WTC11 (cell line): Measurements from ENCODE around the gene TM9SF4.

Experiments
- NFE2L1 ChIP-seq: sonication (generic); formaldehyde crosslinking; IDR thresholded peaks from 2 replicates; pipeline ENCODE4 v1.8.1; 2023; ENCODE audit warnings: missing genetic modification reagents
- ZNF121 ChIP-seq: sonication (generic); formaldehyde crosslinking; IDR thresholded peaks from 2 replicates; pipeline ENCODE4 v1.8.0; 2023; ENCODE audit warnings: missing genetic modification reagents
- ZNF317 ChIP-seq: sonication (generic); formaldehyde crosslinking; IDR thresholded peaks from 2 replicates; pipeline ENCODE4 v1.8.1; 2023; ENCODE audit warnings: low read depth, mild to moderate bottlenecking, moderate library complexity, missing genetic modification reagents, borderline replicate concordance
- TF ChIP-seq, protein P1 (sequence below): sonication (generic); formaldehyde crosslinking; IDR thresholded peaks from 2 replicates; pipeline ENCODE4 v1.8.1; 2023; ENCODE audit warnings: mild to moderate bottlenecking, moderate library complexity, missing genetic modification reagents
- TF ChIP-seq, protein P2 (sequence below): sonication (generic); formaldehyde crosslinking; conservative IDR thresholded peaks from 2 replicates; pipeline ENCODE4 v1.8.1; 2023; ENCODE audit warnings: mild to moderate bottlenecking, low read depth, missing genetic modification reagents, moderate library complexity
- TF ChIP-seq, protein P3 (sequence below): fragments of 200-600 bp; IDR thresholded peaks from 2 replicates; pipeline ENCODE4 v1.8.0; 2022; ENCODE audit warnings: antibody characterized with exemption

DNA sequence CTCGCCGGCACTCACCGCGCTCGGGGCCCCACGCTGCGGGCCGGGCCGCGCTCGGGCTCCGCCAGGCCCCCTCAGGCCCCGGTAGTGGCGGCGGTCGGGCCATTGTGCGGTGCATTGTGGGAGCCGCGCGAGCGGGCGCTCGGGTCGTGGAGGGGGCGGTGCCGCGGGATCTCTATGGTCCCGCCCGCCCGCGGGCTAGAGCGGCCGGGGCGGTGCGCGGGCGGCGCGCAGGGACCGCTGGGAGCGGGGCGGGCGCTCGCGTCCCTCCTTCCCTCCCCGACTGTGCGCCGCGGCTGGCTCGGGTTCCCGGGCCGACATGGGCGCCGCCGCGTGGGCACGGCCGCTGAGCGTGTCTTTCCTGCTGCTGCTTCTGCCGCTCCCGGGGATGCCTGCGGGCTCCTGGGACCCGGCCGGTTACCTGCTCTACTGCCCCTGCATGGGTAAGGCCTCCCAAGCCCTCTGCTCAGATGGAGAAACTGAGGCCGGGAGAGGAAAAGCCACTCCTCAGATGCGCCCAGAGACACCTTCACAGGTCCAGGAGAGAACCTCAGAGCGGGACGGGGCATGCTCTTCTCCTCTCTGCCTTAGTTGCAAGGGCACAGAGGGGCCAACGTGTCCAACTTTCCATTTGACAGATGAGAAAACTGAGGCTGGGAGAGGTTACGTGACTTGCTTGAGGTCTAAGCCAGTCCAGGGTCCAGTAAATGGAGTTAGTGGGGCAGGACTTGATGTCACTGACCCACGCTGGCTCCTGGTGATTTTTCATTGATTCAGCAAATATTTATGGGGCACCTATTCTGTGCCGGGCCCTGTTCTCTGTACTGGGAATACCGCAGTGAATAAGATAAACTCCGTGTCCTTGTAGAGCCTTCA, 98.3 kb downstream of the TM9SF4 start, which contains the start of the genes PLAGL2 and POFUT1:
- TF ChIP-seq ZNF121 (CRISPR knock-in tag), result no peak
- TF ChIP-seq, protein P1, sequence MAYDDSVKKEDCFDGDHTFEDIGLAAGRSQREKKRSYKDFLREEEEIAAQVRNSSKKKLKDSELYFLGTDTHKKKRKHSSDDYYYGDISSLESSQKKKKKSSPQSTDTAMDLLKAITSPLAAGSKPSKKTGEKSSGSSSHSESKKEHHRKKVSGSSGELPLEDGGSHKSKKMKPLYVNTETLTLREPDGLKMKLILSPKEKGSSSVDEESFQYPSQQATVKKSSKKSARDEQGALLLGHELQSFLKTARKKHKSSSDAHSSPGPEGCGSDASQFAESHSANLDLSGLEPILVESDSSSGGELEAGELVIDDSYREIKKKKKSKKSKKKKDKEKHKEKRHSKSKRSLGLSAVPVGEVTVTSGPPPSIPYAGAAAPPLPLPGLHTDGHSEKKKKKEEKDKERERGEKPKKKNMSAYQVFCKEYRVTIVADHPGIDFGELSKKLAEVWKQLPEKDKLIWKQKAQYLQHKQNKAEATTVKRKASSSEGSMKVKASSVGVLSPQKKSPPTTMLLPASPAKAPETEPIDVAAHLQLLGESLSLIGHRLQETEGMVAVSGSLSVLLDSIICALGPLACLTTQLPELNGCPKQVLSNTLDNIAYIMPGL (CRISPR knock-in tag), result 0 out of 2 replicates have a peak, but pooled peaks have one; percentile 16
- no peak for TF ChIP-seq NFE2L1 (CRISPR knock-in tag)
- TF ChIP-seq, protein P2, sequence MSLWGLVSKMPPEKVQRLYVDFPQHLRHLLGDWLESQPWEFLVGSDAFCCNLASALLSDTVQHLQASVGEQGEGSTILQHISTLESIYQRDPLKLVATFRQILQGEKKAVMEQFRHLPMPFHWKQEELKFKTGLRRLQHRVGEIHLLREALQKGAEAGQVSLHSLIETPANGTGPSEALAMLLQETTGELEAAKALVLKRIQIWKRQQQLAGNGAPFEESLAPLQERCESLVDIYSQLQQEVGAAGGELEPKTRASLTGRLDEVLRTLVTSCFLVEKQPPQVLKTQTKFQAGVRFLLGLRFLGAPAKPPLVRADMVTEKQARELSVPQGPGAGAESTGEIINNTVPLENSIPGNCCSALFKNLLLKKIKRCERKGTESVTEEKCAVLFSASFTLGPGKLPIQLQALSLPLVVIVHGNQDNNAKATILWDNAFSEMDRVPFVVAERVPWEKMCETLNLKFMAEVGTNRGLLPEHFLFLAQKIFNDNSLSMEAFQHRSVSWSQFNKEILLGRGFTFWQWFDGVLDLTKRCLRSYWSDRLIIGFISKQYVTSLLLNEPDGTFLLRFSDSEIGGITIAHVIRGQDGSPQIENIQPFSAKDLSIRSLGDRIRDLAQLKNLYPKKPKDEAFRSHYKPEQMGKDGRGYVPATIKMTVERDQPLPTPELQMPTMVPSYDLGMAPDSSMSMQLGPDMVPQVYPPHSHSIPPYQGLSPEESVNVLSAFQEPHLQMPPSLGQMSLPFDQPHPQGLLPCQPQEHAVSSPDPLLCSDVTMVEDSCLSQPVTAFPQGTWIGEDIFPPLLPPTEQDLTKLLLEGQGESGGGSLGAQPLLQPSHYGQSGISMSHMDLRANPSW (CRISPR knock-in tag), result no peak
- TF ChIP-seq, protein P3, sequence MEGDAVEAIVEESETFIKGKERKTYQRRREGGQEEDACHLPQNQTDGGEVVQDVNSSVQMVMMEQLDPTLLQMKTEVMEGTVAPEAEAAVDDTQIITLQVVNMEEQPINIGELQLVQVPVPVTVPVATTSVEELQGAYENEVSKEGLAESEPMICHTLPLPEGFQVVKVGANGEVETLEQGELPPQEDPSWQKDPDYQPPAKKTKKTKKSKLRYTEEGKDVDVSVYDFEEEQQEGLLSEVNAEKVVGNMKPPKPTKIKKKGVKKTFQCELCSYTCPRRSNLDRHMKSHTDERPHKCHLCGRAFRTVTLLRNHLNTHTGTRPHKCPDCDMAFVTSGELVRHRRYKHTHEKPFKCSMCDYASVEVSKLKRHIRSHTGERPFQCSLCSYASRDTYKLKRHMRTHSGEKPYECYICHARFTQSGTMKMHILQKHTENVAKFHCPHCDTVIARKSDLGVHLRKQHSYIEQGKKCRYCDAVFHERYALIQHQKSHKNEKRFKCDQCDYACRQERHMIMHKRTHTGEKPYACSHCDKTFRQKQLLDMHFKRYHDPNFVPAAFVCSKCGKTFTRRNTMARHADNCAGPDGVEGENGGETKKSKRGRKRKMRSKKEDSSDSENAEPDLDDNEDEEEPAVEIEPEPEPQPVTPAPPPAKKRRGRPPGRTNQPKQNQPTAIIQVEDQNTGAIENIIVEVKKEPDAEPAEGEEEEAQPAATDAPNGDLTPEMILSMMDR, result no peak
- TF ChIP-seq ZNF317 (CRISPR knock-in tag), result no peak
